ENCODE measurements around the gene CNOT3.

Gene CNOT3

DNA sequence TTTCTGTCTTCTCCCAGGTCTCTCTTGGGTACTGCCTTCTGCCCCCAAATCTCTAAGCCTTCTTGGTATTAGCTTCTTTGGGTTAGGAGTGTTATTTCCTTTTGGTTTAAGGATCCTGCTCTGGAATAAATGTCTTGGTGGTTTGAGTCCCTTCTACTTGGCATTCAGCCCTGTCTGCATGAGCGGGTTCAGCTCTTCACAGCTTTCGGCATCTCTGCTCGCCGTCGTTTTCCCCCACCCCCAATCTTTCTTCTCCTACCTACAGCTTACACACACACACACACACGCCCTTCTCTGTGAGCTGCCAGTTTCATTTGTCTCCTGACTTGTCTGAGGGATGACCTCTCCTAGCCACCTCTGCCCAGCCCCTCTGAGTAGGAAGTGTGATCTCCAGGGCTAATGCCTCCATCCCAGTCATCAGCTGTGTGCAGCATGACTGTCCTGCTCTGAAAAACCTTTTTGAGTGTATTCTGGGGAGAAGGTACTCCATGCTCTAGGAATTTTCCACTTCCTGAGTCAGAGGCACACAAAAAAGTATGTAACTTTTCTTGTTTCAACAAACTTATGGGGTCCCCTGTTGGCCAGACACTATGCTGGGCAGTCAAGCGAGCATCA lies 4.7 kb downstream of the CNOT3 start:
- H3K4me3 ChIP-seq (ENCODE audit: control insufficient read depth, low read depth, low read length): no peak overlapping the region
- DNase-seq (ENCODE audit: low read depth): no peak
- TF ChIP-seq, protein P1, sequence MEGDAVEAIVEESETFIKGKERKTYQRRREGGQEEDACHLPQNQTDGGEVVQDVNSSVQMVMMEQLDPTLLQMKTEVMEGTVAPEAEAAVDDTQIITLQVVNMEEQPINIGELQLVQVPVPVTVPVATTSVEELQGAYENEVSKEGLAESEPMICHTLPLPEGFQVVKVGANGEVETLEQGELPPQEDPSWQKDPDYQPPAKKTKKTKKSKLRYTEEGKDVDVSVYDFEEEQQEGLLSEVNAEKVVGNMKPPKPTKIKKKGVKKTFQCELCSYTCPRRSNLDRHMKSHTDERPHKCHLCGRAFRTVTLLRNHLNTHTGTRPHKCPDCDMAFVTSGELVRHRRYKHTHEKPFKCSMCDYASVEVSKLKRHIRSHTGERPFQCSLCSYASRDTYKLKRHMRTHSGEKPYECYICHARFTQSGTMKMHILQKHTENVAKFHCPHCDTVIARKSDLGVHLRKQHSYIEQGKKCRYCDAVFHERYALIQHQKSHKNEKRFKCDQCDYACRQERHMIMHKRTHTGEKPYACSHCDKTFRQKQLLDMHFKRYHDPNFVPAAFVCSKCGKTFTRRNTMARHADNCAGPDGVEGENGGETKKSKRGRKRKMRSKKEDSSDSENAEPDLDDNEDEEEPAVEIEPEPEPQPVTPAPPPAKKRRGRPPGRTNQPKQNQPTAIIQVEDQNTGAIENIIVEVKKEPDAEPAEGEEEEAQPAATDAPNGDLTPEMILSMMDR (conservative IDR thresholded peaks at IDR 0.05; ENCODE audit: control insufficient read depth, insufficient read depth, low read depth, low read length): no peak

DNA sequence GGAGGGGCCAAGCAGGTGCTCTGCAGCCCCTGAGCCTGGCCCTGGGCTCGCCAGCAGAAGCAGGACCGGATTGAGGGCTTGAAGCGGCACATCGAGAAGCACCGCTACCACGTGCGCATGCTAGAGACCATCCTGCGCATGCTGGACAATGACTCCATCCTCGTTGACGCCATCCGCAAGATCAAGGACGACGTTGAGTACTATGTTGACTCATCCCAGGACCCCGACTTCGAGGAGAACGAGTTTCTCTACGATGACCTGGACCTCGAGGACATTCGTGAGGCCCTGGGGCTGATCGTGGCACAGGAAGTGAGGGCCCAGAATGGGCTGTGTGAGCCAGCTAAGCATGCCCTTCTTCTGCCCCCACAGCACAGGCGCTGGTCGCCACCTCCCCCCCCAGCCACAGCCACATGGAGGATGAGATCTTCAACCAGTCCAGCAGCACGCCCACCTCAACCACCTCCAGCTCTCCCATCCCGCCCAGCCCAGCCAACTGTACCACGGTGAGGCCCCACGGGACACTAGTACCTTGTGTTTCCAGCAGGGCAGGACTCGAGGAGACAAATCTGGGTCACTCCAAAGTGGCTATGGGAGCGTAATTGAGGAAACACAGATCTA lies 8.1 kb downstream of the CNOT3 start:
- DNase-seq (ENCODE audit: low read depth): no peak
- TF ChIP-seq, protein P1 (conservative IDR thresholded peaks at IDR 0.05; ENCODE audit: control insufficient read depth, insufficient read depth, low read depth, low read length): no peak
- H3K4me3 ChIP-seq (ENCODE audit: control insufficient read depth, low read depth, low read length): no peak overlapping the region

DNA sequence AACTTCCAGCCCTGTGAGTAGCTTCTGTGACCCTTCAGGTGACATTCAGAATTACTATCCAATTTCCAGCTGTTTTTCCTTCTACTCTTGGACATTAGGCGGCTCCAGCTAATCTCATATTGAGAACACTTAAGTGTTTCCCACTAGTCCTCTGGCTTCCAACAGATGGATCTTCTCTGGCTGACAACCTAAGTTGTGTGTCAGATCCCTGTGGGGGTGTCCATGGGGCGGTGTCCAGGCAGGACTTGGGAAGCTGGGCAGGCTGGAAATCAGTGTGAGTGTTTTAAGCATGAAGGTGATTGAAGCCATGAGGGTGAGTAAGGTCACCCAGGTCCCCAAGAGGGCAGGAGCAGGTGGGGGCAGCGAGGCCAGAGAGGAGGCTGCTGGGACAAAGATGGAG lies 10.1 kb downstream of the CNOT3 start:
- peak; percentile 69 for DNase-seq (ENCODE audit: low read depth)
- TF ChIP-seq, protein P1 (conservative IDR thresholded peaks at IDR 0.05; ENCODE audit: control insufficient read depth, insufficient read depth, low read depth, low read length): no peak
- no peak overlapping the region for H3K4me3 ChIP-seq (ENCODE audit: control insufficient read depth, low read depth, low read length)

DNA sequence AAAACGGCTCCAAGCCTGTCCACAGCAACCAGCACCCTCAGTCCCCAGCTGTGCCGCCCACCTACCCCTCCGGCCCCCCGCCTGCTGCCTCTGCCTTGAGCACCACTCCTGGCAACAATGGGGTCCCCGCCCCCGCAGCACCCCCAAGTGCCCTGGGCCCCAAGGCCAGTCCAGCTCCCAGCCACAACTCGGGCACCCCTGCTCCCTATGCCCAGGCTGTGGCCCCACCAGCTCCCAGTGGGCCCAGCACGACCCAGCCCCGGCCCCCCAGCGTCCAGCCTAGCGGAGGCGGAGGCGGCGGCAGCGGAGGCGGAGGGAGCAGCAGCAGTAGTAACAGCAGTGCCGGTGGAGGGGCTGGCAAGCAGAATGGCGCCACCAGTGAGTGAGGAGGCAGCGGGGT lies 10.6 kb downstream of the CNOT3 start:
- TF ChIP-seq, protein P1 (conservative IDR thresholded peaks at IDR 0.05; ENCODE audit: control insufficient read depth, insufficient read depth, low read depth, low read length): no peak
- H3K4me3 ChIP-seq (ENCODE audit: control insufficient read depth, low read depth, low read length): no peak overlapping the region
- no peak for DNase-seq (ENCODE audit: low read depth)

DNA sequence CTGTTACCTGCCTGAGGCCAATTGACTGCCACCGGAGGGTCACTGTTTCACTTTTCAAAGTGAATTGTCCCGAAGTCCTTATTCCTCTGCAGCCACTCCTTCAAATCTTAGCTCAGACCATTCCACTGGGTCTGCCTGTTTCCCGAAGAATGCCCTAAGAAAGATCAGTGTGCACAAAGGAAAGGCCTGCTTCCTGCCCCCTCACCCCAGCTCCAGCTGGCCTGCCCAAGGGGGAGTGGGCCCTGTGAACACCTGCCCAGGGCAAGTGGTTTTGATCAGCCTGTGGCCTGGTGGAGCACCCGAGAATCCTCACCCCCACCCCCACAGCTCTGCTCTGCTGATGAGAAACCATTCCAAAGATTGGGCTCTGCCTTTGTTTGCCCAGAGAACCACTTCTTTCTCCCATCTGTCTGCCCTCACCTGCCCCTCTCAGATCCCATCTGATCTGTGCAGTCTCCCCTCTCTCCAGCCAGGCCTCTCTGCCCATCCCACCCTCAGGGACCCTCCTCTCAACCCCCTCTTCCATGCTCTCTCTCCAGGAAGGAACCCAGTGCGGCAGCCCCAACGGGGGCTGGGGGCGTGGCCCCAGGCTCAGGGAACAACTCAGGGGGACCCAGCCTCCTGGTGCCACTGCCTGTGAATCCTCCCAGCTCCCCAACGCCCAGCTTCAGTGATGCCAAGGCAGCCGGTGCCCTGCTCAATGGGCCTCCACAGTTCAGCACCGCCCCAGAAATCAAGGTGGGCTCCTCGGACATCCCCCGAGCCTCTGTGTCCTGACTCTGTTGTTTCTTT lies 11.7 kb downstream of the CNOT3 start:
- H3K4me3 ChIP-seq (ENCODE audit: control insufficient read depth, low read depth, low read length): no peak overlapping the region
- DNase-seq (ENCODE audit: low read depth): no peak
- TF ChIP-seq, protein P1 (conservative IDR thresholded peaks at IDR 0.05; ENCODE audit: control insufficient read depth, insufficient read depth, low read depth, low read length): no peak

DNA sequence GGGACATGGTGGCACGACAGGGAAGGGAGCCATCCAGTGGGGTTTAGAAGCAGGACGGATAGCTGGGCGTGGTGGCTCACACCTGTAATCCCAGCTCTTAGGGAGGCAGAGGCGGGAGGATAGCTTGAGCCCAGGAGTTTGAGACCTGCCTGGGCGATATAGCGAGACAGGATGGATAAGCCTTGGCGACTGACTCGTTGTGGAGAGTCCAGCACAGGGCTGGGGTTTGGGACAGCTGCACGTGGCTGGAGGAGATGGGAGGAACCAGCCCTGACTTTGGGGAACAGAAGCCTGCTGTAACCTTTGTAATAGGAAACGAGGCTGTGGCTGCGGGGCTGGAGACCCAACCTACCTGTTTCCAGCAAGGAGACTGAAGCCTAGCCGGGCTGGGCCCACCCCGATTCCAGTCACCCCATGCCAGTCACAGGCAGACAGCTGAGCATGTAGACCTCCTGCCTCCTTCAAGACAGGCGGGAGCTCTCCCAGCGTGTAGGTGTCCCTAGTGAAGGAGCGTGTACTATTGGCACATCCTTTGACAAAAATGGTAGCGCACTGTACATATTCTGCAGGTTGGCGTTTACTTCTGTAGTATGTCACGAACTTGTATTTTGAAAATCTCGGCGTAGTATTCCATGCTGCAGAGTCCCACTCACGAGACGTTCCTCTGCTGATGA lies 13.9 kb downstream of the CNOT3 start:
- no peak overlapping the region for H3K4me3 ChIP-seq (ENCODE audit: control insufficient read depth, low read depth, low read length)
- no peak for DNase-seq (ENCODE audit: low read depth)
- TF ChIP-seq, protein P1 (conservative IDR thresholded peaks at IDR 0.05; ENCODE audit: control insufficient read depth, insufficient read depth, low read depth, low read length): no peak
